Stimulated activated naive CD8-positive, alpha-beta T cell treated with anti-CD3 and anti-CD28 coated beads, Interleukin-15, amount 100 ng/mL, for 72 hours (primary cell): ENCODE measurements around the gene TEKTIP1.
"Not testable (repeated sequence)": the region's sequence is repeated elsewhere in the genome, so short reads cannot be mapped to it uniquely, and the experiment has no call there.

Experiments used
- ATAC-seq: fragments of 150-1000 bp; cut with Tn5 transposase; 2 replicates; pipeline ENCODE4 v1.10.0; 2021; ENCODE audit warnings: mild to moderate bottlenecking, moderate library complexity
- DNase-seq, 2 donors: peaks; one replicate each; pipeline ENCODE4 v3.0.0; 2021 to 2022
- H3K27ac Mint-ChIP-seq, 2 donors: one replicate each; pipeline ENCODE4 v1.8.0; 2022; ENCODE audit warnings: mild to moderate bottlenecking in 2 of 2, mixed read lengths in 2 of 2, moderate library complexity in 2 of 2
- H3K27me3 Mint-ChIP-seq: one replicate; pipeline ENCODE4 v1.8.0; 2022; ENCODE audit warnings: mixed read lengths
- H3K4me1 Mint-ChIP-seq: one replicate; pipeline ENCODE4 v1.8.0; 2022; ENCODE audit warnings: mild to moderate bottlenecking, mixed read lengths
- H3K4me3 Mint-ChIP-seq, 2 donors: one replicate each; pipeline ENCODE4 v1.8.0; 2022; ENCODE audit warnings: mild to moderate bottlenecking in 2 of 2, mixed read lengths in 2 of 2, moderate library complexity in 1 of 2
- H3K9me3 Mint-ChIP-seq, 2 donors: one replicate each; pipeline ENCODE4 v1.8.0; 2022; ENCODE audit warnings: mixed read lengths in 2 of 2

Gene TEKTIP1

DNA sequence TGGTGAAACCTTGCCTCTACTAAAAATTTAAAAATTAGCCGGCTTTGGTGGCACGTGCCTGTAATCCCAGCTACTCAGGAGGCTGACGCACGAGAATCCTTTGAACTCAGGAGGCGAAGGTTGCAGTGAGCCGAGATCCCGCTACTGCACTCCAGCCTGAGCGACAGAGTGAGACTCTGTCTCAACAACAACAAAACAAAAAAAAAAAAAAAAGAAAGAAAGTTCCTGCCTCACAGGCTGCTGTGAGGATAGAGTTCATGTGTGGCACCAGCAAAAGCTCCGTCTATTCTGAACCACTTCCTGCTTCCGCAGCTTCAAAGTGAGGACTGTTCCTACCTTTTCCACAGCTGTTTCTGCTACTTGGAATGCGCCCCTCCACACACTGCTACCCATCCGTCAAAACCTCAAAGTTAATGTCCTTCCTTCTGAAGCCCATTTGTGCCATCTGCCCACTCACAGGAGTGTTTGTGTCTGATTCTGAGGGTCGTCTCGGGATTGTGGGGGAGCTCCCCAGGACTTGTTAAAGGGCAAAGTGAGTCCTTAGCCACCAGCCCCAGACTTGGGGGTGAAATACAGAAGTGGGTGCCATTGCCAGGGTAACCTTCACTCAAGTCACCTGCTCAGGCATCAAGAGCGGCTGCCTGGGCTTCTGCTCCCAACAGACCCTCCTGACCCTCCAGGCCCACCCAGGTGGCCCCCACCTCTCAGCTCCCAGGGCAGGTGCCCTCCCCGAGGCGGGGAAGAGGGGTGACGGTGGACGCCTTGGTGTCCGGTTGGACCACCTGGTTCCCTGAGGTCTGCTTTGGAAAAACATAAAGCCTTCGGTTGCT lies 15.5 kb downstream of the TEKTIP1 start:
- Mint-ChIP-seq H3K4me1 (peaks cover 75% of the 10 kb centered on the region), H3K27me3 (no peaks in the 10 kb centered on the region), H3K4me3 (peak overlapping the region; percentile 90 to 97), H3K27ac (peak overlapping the region; percentile 76 to 90), H3K9me3 (no peaks in the 10 kb centered on the region)
- ATAC-seq, result no peak
- DNase-seq, result no peak

DNA sequence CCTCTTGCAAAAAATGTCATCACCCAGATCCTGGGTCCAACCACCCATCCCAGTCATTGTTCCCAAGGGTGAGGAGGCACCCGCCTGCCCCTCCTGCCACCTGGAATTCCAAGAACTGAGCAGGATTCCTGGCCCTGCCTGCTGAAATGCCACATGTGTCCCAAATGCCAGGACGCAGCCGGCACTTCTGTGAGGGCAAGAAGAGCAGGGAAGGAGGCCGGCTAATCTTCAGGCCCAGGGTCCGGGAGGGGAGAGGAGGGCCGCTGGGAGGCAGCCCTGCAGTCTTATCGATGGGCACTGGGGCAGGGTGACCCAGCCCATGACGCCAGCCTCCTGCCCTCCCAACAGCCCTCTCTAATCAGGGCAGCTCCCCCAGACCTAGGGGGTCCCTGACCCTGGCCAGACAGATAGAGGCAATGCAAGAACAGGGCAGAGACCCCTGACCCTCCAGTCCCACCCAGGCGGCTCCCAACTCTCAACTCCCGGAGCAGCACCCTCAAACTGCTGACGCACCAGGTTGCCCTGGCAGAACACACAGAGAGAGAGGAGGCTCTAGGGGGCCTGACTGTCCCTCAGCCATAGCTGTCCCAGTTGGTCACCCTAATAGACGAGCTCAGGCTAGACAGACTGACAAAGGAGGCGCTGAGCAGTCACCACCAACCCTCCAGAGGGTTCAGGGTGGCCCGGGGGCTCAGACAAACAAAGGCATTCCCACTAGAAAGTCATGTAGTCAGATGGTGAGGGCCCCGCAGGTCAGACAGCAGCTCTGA lies 16.9 kb downstream of the TEKTIP1 start:
- DNase-seq (no peak), ATAC-seq (no peak)
- peaks cover 72% of the 10 kb centered on the region for H3K4me1 Mint-ChIP-seq
- H3K27me3 Mint-ChIP-seq, result no peaks in the 10 kb centered on the region
- H3K4me3 Mint-ChIP-seq, result peak overlapping the region; percentile 90 to 97
- no peaks in the 10 kb centered on the region for H3K9me3 Mint-ChIP-seq
- H3K27ac Mint-ChIP-seq, result peak overlapping the region; percentile 86 to 90

DNA sequence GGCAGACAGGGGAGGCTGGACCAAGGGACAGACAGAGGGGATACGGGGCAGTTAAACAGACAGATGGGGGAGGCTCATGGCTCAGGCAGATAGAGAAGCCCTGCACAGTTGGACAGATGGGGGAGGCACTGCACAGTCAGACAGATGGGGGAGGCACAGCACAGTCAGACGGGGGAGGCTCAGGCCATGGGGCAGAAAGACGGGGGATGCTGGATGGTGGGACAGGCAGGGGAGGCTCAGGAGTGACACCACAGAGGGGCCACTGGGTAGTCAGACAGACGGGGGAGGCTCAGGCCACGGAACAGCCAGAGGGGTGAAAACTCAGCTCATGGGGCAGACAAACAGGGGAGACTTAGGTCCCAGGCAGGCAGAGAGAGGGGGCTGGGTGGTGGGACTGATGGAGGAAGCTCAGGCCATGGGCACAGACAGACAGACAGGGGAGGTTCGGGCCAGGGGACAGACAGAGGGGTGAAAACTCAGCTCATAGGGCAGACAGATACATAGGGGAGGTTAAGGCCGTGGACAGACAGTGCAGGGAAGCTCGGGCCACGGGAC lies 17.5 kb downstream of the TEKTIP1 start:
- Mint-ChIP-seq H3K27ac (peak overlapping the region; percentile 86 to 90), H3K9me3 (no peaks in the 10 kb centered on the region), H3K27me3 (no peaks in the 10 kb centered on the region), H3K4me1 (peaks cover 66% of the 10 kb centered on the region), H3K4me3 (peak overlapping the region; percentile 90 to 97)
- ATAC-seq (peak; percentile 2), DNase-seq (no peak)

DNA sequence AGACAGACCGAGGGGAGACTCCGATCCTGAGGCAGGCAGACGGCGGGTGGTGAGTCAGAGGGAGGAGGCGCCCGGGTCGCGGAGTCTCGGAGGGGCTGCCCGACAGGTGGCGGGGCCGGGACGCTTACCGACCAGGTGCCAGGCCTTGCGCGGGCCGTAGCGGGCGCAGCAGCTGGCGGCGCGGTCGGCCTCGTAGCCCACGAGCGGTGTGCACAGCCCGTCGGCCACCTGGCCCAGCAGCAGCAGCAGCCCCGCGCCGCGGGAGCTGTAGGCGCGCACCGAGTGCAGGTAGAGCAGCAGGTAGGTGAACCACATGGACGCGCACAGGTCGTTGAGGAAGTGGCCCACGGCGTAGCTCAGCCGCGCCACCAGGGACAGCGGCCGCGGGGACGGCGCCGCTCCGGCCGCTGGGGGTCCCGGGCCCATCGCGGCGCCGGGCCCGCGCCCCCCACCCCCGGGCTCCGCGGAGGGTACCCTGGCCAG lies 18.0 kb downstream of the TEKTIP1 start:
- peak; percentile 65 to 69 for DNase-seq
- Mint-ChIP-seq H3K27ac (peak overlapping the region; percentile 86 to 89), H3K4me1 (peaks cover 61% of the 10 kb centered on the region), H3K27me3 (no peaks in the 10 kb centered on the region), H3K9me3 (no peaks in the 10 kb centered on the region), H3K4me3 (peak overlapping the region; percentile 90 to 97)
- ATAC-seq, result peak; percentile 47

DNA sequence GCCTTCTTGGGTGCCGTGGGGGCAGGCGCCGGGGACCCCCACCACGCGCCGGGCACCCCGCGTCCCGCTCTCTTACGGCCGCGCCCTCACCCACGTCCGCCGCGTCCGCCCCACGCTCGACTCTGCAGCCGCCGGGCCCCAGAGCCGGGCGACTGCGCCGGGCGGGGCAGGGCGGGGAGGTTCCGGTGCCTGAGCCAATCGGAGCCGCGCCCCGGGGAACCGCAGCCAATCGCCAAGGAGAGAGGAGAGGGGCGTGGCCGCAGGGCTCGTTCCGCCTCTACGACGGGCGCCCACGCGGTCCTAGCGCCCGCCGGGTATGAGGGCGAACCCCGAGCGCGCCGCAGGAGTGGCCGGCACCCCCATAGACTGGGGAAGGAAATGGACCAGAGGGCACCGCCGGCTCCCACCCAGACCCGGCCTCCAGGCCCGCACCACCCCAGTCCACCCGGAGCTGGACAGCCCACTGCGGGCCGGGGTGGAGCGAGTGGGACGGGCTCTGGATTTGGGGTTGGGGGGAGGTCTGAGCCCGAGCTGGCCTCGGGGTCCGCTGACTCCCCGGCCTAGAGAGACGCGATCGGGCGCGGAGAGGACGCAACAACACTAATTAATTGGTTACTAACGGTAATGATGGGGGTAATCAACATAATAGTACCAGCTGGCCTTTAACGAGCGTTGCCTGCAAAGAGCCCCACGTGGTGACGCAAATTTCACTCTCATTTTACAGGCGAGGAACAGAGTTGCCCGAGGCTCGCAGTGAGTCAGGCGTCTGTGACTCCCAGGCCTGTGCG lies 18.7 kb downstream of the TEKTIP1 start, which contains the start of gene MFSD12:
Gene MFSD12 (minus strand): TSS at position 126 of the 788 bp plus-strand sequence. CDS start 183 bp downstream, outside the sequence.
- H3K27ac Mint-ChIP-seq, result peak within 1 kb of the TSS; percentile 86 to 95
- peak; percentile 94 for ATAC-seq
- H3K9me3 Mint-ChIP-seq, result no peaks in the 10 kb centered on the region
- DNase-seq, result peak; percentile 95
- H3K4me1 Mint-ChIP-seq, result peaks cover 55% of the 10 kb centered on the region
- H3K27me3 Mint-ChIP-seq, result no peaks in the 10 kb centered on the region
- peak within 1 kb of the TSS; percentile 93 to 97 for H3K4me3 Mint-ChIP-seq

DNA sequence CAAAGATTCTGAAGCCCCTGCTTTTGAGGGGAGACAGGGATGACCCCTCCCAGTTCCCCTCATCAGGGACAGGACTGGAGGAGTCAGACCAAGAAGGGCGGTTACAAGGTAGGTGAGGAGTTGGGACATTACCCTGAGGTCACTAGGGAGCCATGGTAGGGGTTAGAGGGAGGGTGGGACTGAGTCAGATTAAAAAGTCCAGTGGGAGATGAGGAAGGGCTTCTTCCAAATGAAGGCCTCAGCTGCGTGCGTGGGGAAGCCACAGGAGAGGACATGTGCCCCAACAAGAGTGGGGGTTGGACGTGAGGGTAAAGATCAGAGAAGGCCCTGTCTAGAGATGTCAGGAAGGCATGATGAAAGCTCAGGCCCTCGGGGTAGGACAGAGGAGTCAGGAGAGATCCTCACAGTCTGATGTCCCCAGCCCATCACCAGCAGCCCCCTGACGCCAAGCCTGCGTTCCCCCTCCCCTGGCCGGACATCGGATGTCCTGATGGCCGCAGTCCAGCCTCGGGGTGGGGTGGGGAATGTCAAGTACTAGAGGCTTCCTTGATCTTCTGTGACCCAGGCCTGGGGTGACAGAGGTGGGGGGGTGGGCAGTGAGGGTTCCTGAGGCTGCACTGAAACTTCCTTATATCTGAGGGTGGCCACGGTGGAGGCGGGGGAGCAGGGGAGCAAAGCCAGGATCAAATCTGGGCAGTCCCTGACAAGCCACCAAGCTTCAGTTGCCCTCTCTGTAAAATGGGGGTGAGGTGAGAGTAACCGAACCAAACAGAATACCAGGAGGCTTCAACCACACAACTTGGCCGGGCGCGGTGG lies 24.9 kb downstream of the TEKTIP1 start:
- peak overlapping the region in 1 of 2 donors; percentile 86 for H3K27ac Mint-ChIP-seq
- DNase-seq, result no peak

DNA sequence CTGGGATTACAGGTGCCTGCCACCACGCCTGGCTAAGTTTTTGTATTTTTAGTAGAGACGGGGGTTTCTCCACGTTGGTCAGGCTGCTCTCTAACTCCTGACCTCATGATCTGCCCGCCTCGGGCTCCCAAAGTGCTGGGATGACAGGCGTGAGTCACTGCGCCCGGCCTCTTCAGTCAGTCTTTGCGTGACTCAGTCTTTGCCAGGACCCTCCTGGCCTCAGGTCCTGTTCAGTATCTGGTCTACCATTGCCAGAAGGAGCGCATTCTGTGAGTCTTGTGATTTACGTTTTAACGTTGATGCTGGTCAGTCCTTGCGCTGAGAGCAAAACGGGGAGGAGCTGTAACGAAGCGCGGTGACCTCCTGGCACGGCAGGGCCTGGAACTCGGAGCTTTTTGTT lies 26.2 kb downstream of the TEKTIP1 start:
- Mint-ChIP-seq H3K27ac (no peak overlapping the region), H3K27me3 (no peaks in the 10 kb centered on the region), H3K9me3 (no peaks in the 10 kb centered on the region), H3K4me3 (no peak overlapping the region), H3K4me1 (no peaks in the 10 kb centered on the region)
- no peak for DNase-seq
- ATAC-seq, result no peak

More for the DNA sequence above, 24.9 kb downstream of the TEKTIP1 start:
- ATAC-seq, result no peak
- no peak overlapping the region for H3K4me3 Mint-ChIP-seq
- no peaks in the 10 kb centered on the region for H3K27me3 Mint-ChIP-seq
- H3K9me3 Mint-ChIP-seq, result no peaks in the 10 kb centered on the region
- peaks cover 3% of the 10 kb centered on the region for H3K4me1 Mint-ChIP-seq

DNA sequence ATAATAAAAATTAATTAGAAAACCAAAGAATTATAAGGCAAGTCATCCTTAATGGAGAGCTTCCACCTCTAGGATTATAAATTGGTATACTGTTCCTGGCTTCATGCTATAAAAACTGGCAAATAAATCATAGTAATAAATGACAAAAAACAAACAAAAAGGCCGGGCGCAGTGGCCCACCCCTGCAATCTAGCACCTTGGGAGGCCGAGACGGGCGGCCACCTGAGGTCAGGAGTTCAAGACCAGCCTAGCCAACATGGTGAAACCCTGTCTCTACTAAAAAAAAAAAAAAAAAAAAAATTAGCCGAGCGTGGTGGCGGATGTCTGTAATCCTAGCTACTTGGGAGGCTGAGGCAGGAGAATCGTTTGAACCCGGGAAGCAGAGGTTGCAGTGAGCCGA lies 31.1 kb downstream of the TEKTIP1 start:
- not testable (repeated sequence) for H3K27me3 Mint-ChIP-seq, ATAC-seq, H3K27ac Mint-ChIP-seq

DNA sequence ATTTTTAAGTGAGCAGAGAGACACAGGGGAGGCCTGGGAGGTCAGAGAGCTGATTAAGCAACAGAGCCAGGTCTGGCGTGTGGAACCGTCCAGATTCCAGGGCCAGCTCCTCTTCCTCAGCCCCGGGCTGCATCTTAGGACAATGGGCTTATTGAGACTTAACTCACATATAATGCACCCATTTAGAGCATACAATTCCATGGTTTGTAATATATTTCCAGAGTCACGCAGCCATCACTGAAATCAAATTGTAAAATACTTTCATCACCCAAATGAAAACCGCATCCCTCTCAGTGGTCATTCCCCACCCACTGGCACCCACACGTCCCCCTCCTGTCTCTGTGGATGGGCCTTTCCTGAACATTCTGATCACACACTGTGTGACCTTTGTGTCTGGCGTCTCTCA lies 31.6 kb downstream of the TEKTIP1 start:
- Mint-ChIP-seq H3K27ac (no peak overlapping the region), H3K4me1 (peaks cover 37% of the 10 kb centered on the region), H3K9me3 (no peaks in the 10 kb centered on the region), H3K4me3 (no peak overlapping the region), H3K27me3 (no peaks in the 10 kb centered on the region)
- no peak for ATAC-seq
- no peak for DNase-seq

More for the DNA sequence above, 31.1 kb downstream of the TEKTIP1 start:
- peaks cover 32% of the 10 kb centered on the region for H3K4me1 Mint-ChIP-seq
- not testable (repeated sequence) for DNase-seq, H3K9me3 Mint-ChIP-seq, H3K4me3 Mint-ChIP-seq

DNA sequence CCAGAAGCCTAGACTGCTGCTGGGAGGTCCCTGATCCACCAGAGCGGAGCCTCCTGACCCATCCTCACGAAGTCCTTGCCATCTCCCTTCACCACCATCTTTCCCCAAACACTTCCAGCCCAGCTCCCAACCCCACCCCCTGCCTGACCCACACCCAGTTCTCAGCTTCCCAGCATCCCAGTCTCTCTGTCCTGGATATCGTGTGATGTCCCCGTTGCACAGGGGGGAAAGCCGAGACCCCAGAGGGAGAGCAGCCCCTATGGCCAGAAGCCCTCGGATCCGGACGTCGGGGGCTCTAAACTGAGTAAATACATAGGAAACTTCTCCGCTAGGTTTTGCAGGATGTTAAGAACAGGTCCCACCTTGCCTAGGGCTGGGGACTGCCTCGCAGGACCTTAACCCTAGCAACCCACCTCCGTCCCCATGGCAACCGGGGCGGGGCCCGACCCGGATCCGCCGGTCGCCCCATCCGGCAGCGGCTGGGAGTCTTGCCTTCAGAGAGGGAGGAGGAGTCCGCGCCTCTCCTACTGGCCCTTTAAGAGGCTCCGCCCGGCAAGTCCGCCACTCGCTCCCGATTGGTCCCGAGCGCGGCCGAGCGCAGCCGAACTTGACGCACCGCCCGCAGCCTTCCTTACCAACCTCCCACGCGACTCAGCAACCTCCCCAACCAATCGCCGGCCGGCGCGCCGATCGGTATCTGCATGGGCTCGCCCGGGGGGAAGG lies 33.3 kb downstream of the TEKTIP1 start:
- Mint-ChIP-seq H3K9me3 (no peaks in the 10 kb centered on the region), H3K27me3 (no peaks in the 10 kb centered on the region), H3K27ac (peak overlapping the region; percentile 86), H3K4me3 (peak overlapping the region; percentile 81 to 89), H3K4me1 (peaks cover 37% of the 10 kb centered on the region)
- DNase-seq (peak; percentile 98 to 100), ATAC-seq (peak; percentile 95)

DNA sequence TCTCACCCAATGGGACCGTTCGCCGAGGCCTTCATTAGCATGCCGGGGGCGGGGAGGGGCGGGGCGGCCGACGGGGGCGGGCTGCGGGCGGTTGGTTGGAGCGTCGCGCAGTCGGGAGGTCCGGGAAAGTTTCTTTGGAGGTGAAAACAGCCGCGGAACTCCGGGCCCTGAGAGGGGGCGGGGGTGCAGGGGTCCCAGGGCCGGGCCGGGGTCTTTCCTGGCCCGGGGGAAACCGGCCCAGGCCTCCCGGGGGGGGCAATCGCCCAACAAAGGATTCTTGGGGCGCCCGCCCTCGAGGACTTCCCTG lies 33.8 kb downstream of the TEKTIP1 start, which contains the start of gene HMG20B:
Gene HMG20B (plus strand): TSS at position 90 of the 307 bp plus-strand sequence. CDS start 366 bp downstream, outside the sequence.
- peaks cover 37% of the 10 kb centered on the region for H3K4me1 Mint-ChIP-seq
- H3K27me3 Mint-ChIP-seq, result no peaks in the 10 kb centered on the region
- ATAC-seq (peak; percentile 7), DNase-seq (no peak)
- peak within 1 kb of the TSS; percentile 86 for H3K27ac Mint-ChIP-seq
- no peaks in the 10 kb centered on the region for H3K9me3 Mint-ChIP-seq
- peak within 1 kb of the TSS; percentile 81 to 89 for H3K4me3 Mint-ChIP-seq

DNA sequence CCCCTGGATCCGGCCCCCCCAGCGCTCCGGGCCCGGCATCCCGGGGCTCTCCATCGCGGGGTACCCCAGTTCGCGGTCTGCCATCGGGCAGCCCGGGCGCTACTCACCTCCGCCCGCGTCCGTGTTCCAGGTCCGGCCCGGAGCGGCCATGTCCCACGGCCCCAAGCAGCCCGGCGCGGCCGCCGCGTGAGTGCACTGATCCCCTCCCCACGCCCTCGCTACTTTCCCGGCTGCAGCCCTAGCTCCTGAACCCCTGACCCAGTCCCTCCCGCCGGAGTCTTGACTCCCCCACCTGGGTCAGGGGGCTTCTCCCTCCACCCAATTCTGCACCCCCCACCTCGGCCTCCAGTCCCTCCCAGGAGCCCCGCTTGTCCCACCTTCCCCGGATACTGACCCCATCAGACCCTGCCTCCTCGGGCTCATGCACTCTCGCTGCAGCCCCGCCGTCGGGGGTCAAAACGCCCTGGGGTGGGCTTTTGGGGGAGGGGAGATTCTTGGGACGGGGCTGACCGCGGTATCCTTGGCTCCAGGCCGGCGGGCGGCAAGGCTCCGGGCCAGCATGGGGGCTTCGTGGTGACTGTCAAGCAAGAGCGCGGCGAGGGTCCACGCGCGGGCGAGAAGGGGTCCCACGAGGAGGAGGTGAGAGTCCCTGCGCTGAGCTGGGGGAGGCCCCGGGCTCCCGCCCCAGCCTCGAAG lies 34.3 kb downstream of the TEKTIP1 start:
- DNase-seq (no peak), ATAC-seq (peak; percentile 21)
- Mint-ChIP-seq H3K27ac (peak overlapping the region in 1 of 2 donors; percentile 83), H3K9me3 (no peaks in the 10 kb centered on the region), H3K4me3 (peak overlapping the region; percentile 81 to 85), H3K4me1 (peaks cover 37% of the 10 kb centered on the region), H3K27me3 (no peaks in the 10 kb centered on the region)
